ENCODE data around the gene EFTUD2. TPM values are rescaled to one million over a fixed set of nuclear protein-coding genes. Genes with fewer than 3 reads are reported as not detected.

EFTUD2 gene
- total and polyA plus RNA-seq, 2 of the 8 experiments (the other 6 are each of a cell fraction or from before 2014, with no cell fraction given), result 118 to 195 TPM

DNA sequence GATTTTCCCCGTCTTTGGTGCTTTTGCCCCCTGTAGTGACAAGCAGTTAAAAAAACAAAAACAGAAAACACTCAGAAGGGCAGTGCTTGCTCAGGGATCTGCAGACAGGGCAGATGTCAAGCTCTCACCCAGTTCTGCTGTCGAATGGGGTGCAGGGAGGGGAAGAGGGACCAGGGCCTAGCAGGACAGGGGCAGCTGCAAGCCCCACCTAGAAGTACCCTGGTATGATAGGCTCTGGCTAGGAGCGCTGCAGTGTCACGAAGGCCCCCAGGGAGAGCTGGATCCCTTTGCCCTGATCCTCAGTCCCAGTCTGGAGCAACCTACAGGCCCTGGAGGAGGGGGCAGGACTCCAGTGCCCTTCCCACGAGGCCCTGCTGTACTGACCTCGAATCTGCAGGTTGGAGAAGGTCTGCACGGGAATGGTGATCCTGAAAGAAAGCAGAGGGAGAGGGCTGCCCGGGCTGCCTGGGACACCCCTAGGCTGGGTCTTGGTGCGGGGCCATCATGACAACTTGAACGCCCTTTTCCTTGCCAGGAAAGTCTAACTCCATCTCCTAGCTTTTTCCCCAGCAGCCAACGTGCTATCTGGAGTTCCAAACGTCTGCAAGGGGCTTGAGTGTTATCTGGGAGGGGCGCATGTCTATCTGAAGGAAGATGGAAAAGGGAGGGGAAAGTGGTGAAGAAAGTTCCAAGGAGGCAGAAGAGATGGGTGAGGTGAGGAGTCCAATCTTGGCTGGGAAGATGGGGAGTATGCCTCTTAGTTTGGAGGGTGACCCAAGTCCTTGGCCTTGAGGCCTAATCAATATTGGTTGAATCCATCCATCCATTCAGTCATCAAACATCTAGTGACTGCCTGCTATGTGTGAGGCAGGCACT is 11.2 kb upstream of the EFTUD2 start:
- Histone ChIP-seq H3K79me2 (ENCODE audit: control insufficient read depth in 1 of 2, insufficient read depth in 2 of 2, low read length in 2 of 2) (no peaks in the 10 kb centered on the region), H2BK120ac (replicated peaks; ENCODE audit: low read depth, low read length) (no peak overlapping the region), H3K4me1 (replicated peaks in 1 of 4; ENCODE audit: control insufficient read depth in 3 of 4, insufficient read depth in 4 of 4, low read length in 3 of 4) (peaks cover 0 to 11% (median 5%) of the 10 kb centered on the region in 4 experiments; a peak in 6 of 7 replicates), H3K9ac (replicated peaks in 1 of 4; ENCODE audit: extremely low read depth in 1 of 4, low read depth in 3 of 4, low read length in 3 of 4) (no peak overlapping the region), H3K23me2 (ENCODE audit: low read depth, low read length) (peaks cover 6% of the 10 kb centered on the region), H2BK15ac (ENCODE audit: low read length) (peak overlapping the region; percentile 4; the same call in 1 of the 2 replicates), H3K14ac (ENCODE audit: insufficient read length) (no peak overlapping the region), H3K27me3 (replicated peaks in 1 of 4; ENCODE audit: control insufficient read depth in 3 of 4, extremely low read depth in 1 of 4, insufficient read depth in 3 of 4, low read length in 3 of 4) (peaks cover 0 to 21% (median 15%) of the 10 kb centered on the region in 4 experiments; a peak in 6 of 7 replicates), H2BK12ac (ENCODE audit: low read depth, low read length) (peak overlapping the region; percentile 5; the same call in 1 of the 2 replicates), H3K9me3 (ENCODE audit: insufficient read depth in 2 of 2, low read depth in 1 of 2, low read length in 1 of 2) (no peaks in the 10 kb centered on the region), H3K4me2 (ENCODE audit: insufficient read depth in 1 of 2, low read depth in 2 of 2, low read length in 2 of 2) (peak overlapping the region; percentile 57 to 90), H4K91ac (replicated peaks; ENCODE audit: insufficient read length, low read length) (no peak overlapping the region), H4K5ac (ENCODE audit: insufficient read length, low read depth, low read length) (no peak overlapping the region), H3K56ac (replicated peaks; ENCODE audit: insufficient read length, low read depth, low read length) (no peak overlapping the region), H3K23ac (ENCODE audit: insufficient read length) (no peak overlapping the region), H3K79me1 (ENCODE audit: low read depth, low read length) (no peaks in the 10 kb centered on the region), H2BK20ac (ENCODE audit: low read length) (no peak overlapping the region), H2AFZ (ENCODE audit: low read length) (0 out of 2 replicates have a peak overlapping the region, but pooled peaks have one; percentile 43), H2BK5ac (ENCODE audit: low read depth, low read length) (no peak overlapping the region), H4K8ac (ENCODE audit: extremely low read depth, insufficient read depth, low read length) (no peak overlapping the region; the same call in 1 of the 2 replicates), H3K4me3 (ENCODE audit: extremely low read depth in 1 of 4, insufficient read depth in 2 of 4, low read depth in 3 of 4, low read length in 4 of 4) (peak overlapping the region in 1 of 4 experiments; percentile 62; a peak in 4 of 8 replicates), H4K20me1 (replicated peaks in 1 of 2; ENCODE audit: control insufficient read depth in 1 of 2, insufficient read depth in 2 of 2, low read length in 2 of 2) (no peaks in the 10 kb centered on the region), H3K36me3 (ENCODE audit: control insufficient read depth in 2 of 4, insufficient read depth in 4 of 4, low read length in 3 of 4) (no peaks in the 10 kb centered on the region), H3K18ac (ENCODE audit: extremely low read depth, low read length) (no peak overlapping the region), H3K4ac (replicated peaks; ENCODE audit: insufficient read length, low read depth, low read length) (no peak overlapping the region), H3K27ac (ENCODE audit: low read depth, low read length) (no peak overlapping the region), H2AK5ac (ENCODE audit: low read depth, low read length) (no peak overlapping the region)
- FAIRE-seq, result no peak
- no peak for DNase-seq (ENCODE audit: low read depth in 1 of 2, low spot score in 2 of 2)
- POLR2A ChIA-PET (ENCODE audit: partially characterized antibody), result interaction anchor here (0.7 to 4.0 kb wide), 10 partner anchors 10 to 238 kb away, joined by 3 to 23 read pairs (median 3); partner anchors contain the start of genes ACBD4, EFTUD2, HEXIM1 and NMT1
- WGBS, 2 experiments (ENCODE audit: extremely low coverage in 1 of 2, insufficient coverage in 1 of 2, insufficient read length in 1 of 2, insufficient replicate concordance in 2 of 2, low coverage in 1 of 2, low lambda C conversion rate in 2 of 2, missing lambda C conversion rate in 1 of 2), result 87% methylated on average over 13 of the region's 13 CpGs; no CpG with 5 or more reads in 1 of the 2 experiments
- CTCF ChIA-PET (ENCODE audit: partially characterized antibody), result interaction anchor here (0.7 to 8.4 kb wide), 27 partner anchors 10 to 196 kb away, joined by 3 to 83 read pairs (median 3); partner anchors contain the start of gene EFTUD2
- TF ChIP-seq BCL11A (IDR thresholded peaks at IDR 0.05; ENCODE audit: low read depth in 2 of 2, low read length in 2 of 2), result no peak
- no peak for TF ChIP-seq NANOG (IDR thresholded peaks at IDR 0.05; ENCODE audit: insufficient read depth, low read depth, low read length, poor library complexity, severe bottlenecking)
- TF ChIP-seq TBP (IDR thresholded peaks at IDR 0.05; ENCODE audit: low read depth, low read length), result no peak
- no peak for TF ChIP-seq SIRT6 (IDR thresholded peaks at IDR 0.05; ENCODE audit: low read length)
- TF ChIP-seq BRCA1 (IDR thresholded peaks at IDR 0.05; ENCODE audit: low read depth, low read length), result no peak
- no peak for TF ChIP-seq TEAD4 (IDR thresholded peaks at IDR 0.05; ENCODE audit: low read depth, low read length)
- TF ChIP-seq HDAC2 (IDR thresholded peaks at IDR 0.05; ENCODE audit: borderline replicate concordance in 1 of 2, low read depth in 2 of 2, low read length in 2 of 2), result no peak
- TF ChIP-seq CBX5 (IDR thresholded peaks at IDR 0.05; ENCODE audit: low read depth, low read length), result no peak
- no peak for TF ChIP-seq PHF8 (conservative IDR thresholded peaks at IDR 0.05; ENCODE audit: low read depth, low read length)
- TF ChIP-seq EZH2 (IDR thresholded peaks at IDR 0.05; ENCODE audit: low read depth, low read length, severe bottlenecking), result no peak
- no peak for TF ChIP-seq GABPA (IDR thresholded peaks at IDR 0.05; ENCODE audit: borderline replicate concordance, insufficient read depth, low read length)
